Measurements from ENCODE around the gene MAML2. TPM values are rescaled to one million over a fixed set of nuclear protein-coding genes. Genes with fewer than 3 reads are reported as not detected.

MAML2 gene
- total and polyA plus RNA-seq, 2 of the 8 experiments (the other 6 are each of a cell fraction or from before 2014, with no cell fraction given): 3.8 to 6.6 TPM

DNA sequence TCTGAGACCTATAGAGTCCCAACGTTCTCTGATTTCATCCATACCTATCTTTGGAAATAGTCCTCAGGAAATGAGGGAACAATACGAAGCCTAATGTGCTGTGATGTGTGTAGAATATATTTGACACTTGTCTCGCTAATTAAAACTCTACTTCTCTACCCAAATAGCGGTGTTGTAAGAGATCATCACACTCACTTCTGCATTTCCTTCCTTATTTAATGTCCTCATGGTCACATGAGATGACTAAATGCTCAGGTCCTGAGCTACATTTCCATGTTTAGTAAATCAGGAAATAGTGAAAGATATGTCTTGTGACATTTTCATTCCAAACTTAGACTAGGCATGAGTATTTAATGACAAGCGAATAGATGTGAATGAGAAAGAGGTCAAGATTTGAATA is 112.3 kb downstream of the MAML2 start (continued):
- TF ChIP-seq, protein P1, sequence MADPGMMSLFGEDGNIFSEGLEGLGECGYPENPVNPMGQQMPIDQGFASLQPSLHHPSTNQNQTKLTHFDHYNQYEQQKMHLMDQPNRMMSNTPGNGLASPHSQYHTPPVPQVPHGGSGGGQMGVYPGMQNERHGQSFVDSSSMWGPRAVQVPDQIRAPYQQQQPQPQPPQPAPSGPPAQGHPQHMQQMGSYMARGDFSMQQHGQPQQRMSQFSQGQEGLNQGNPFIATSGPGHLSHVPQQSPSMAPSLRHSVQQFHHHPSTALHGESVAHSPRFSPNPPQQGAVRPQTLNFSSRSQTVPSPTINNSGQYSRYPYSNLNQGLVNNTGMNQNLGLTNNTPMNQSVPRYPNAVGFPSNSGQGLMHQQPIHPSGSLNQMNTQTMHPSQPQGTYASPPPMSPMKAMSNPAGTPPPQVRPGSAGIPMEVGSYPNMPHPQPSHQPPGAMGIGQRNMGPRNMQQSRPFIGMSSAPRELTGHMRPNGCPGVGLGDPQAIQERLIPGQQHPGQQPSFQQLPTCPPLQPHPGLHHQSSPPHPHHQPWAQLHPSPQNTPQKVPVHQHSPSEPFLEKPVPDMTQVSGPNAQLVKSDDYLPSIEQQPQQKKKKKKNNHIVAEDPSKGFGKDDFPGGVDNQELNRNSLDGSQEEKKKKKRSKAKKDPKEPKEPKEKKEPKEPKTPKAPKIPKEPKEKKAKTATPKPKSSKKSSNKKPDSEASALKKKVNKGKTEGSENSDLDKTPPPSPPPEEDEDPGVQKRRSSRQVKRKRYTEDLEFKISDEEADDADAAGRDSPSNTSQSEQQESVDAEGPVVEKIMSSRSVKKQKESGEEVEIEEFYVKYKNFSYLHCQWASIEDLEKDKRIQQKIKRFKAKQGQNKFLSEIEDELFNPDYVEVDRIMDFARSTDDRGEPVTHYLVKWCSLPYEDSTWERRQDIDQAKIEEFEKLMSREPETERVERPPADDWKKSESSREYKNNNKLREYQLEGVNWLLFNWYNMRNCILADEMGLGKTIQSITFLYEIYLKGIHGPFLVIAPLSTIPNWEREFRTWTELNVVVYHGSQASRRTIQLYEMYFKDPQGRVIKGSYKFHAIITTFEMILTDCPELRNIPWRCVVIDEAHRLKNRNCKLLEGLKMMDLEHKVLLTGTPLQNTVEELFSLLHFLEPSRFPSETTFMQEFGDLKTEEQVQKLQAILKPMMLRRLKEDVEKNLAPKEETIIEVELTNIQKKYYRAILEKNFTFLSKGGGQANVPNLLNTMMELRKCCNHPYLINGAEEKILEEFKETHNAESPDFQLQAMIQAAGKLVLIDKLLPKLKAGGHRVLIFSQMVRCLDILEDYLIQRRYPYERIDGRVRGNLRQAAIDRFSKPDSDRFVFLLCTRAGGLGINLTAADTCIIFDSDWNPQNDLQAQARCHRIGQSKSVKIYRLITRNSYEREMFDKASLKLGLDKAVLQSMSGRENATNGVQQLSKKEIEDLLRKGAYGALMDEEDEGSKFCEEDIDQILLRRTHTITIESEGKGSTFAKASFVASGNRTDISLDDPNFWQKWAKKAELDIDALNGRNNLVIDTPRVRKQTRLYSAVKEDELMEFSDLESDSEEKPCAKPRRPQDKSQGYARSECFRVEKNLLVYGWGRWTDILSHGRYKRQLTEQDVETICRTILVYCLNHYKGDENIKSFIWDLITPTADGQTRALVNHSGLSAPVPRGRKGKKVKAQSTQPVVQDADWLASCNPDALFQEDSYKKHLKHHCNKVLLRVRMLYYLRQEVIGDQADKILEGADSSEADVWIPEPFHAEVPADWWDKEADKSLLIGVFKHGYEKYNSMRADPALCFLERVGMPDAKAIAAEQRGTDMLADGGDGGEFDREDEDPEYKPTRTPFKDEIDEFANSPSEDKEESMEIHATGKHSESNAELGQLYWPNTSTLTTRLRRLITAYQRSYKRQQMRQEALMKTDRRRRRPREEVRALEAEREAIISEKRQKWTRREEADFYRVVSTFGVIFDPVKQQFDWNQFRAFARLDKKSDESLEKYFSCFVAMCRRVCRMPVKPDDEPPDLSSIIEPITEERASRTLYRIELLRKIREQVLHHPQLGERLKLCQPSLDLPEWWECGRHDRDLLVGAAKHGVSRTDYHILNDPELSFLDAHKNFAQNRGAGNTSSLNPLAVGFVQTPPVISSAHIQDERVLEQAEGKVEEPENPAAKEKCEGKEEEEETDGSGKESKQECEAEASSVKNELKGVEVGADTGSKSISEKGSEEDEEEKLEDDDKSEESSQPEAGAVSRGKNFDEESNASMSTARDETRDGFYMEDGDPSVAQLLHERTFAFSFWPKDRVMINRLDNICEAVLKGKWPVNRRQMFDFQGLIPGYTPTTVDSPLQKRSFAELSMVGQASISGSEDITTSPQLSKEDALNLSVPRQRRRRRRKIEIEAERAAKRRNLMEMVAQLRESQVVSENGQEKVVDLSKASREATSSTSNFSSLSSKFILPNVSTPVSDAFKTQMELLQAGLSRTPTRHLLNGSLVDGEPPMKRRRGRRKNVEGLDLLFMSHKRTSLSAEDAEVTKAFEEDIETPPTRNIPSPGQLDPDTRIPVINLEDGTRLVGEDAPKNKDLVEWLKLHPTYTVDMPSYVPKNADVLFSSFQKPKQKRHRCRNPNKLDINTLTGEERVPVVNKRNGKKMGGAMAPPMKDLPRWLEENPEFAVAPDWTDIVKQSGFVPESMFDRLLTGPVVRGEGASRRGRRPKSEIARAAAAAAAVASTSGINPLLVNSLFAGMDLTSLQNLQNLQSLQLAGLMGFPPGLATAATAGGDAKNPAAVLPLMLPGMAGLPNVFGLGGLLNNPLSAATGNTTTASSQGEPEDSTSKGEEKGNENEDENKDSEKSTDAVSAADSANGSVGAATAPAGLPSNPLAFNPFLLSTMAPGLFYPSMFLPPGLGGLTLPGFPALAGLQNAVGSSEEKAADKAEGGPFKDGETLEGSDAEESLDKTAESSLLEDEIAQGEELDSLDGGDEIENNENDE (IDR thresholded peaks at IDR 0.05; ENCODE audit: insufficient replicate concordance, low read length): no peak
